SK-N-SH (cell line): ENCODE measurements around the gene FADS3. TPM values are rescaled to one million over a fixed set of nuclear protein-coding genes. Genes with fewer than 3 reads are reported as not detected.

Source experiments
- CTCF ChIA-PET: fragments of 300-600, 350-600 bp; formaldehyde crosslinking; extraction: SDS; loops from one replicate; lab custom pipeline; 2021; lab: Yijun Ruan, JAX
- POLR2A ChIA-PET: fragments of 350-600 bp; sonication (Branson Sonifier 250); formaldehyde crosslinking; extraction: SDS; loops from one replicate; lab custom pipeline; 2020; ENCODE audit warnings: antibody characterized with exemption, inconsistent platforms; lab: Yijun Ruan, JAX
- DNase-seq: peaks from one replicate; pipeline ENCODE4 v3.0.0; 2012
- H2AFZ ChIP-seq: fragments of 200-600 bp; sonication (generic); 2 replicates; pipeline ENCODE4 v1.8.1; 2016; ENCODE audit warnings: antibody characterized with exemption, mild to moderate bottlenecking, low read depth
- H3F3A ChIP-seq: fragments of 200-600 bp; sonication (generic); replicated peaks from 2 replicates; pipeline ENCODE3; 2016; ENCODE audit warnings: antibody characterized with exemption, mild to moderate bottlenecking; ENCODE audit not compliant: insufficient read depth
- H3K27ac ChIP-seq, 2 experiments: fragments of 200-500 bp in 1 of 2; fragments of 200-600 bp in 1 of 2; sonication (Bioruptor generic) in 1 of 2; sonication (generic), shearing (Covaris generic) in 1 of 2; 2 replicates each; pipeline versions ENCODE4 v1.5.1 to v1.6.1; 2014 to 2016; ENCODE audit warnings: low read depth in 2 of 2, inconsistent platforms in 1 of 2, low read length in 1 of 2, mild to moderate bottlenecking in 1 of 2, mixed read lengths in 1 of 2
- H3K27me3 ChIP-seq: fragments of 200-600 bp; sonication (generic), shearing (Covaris generic); 2 replicates; pipeline ENCODE4 v1.6.1; 2016; ENCODE audit warnings: mixed run types; ENCODE audit not compliant: insufficient read depth
- H3K36me3 ChIP-seq, 2 experiments: fragments of 200-500 bp in 1 of 2; fragments of 200-600 bp in 1 of 2; sonication (Bioruptor generic) in 1 of 2; sonication (generic) in 1 of 2; replicated peaks in 1 of 2; 2 replicates each; pipeline versions ENCODE3 to v1.5.1; 2014 to 2016; ENCODE audit warnings: low read length in 1 of 2, mild to moderate bottlenecking in 1 of 2; ENCODE audit not compliant: insufficient read depth in 2 of 2, control insufficient read depth in 1 of 2
- H3K4me1 ChIP-seq, 2 experiments: fragments of 200-500 bp in 1 of 2; fragments of 200-600 bp in 1 of 2; sonication (Bioruptor generic) in 1 of 2; sonication (generic), shearing (Covaris generic) in 1 of 2; 2 replicates each; pipeline versions ENCODE4 v1.5.1 to v1.6.1; 2014 to 2016; ENCODE audit warnings: low read depth in 1 of 2, low read length in 1 of 2, mixed run types in 1 of 2; ENCODE audit not compliant: insufficient read depth in 2 of 2, control insufficient read depth in 1 of 2
- H3K4me2 ChIP-seq: fragments of 200-600 bp; sonication (generic), shearing (Covaris generic); 2 replicates; pipeline ENCODE4 v1.6.1; 2017; ENCODE audit warnings: mixed run types
- H3K4me3 ChIP-seq, 2 experiments: fragments of 200-500 bp in 1 of 2; fragments of 200-600 bp in 1 of 2; sonication (Bioruptor generic) in 1 of 2; sonication (generic), shearing (Covaris generic) in 1 of 2; 2 replicates each; pipeline versions ENCODE4 v1.5.1 to v1.8.1; 2014 to 2016; ENCODE audit warnings: low read depth in 2 of 2, inconsistent platforms in 1 of 2, low read length in 1 of 2, mild to moderate bottlenecking in 1 of 2, mixed read lengths in 1 of 2, moderate library complexity in 1 of 2
- H3K79me2 ChIP-seq: fragments of 200-600 bp; sonication (generic); 2 replicates; pipeline ENCODE4 v1.8.1; 2017; ENCODE audit warnings: mild to moderate bottlenecking; ENCODE audit not compliant: insufficient read depth
- H3K9ac ChIP-seq: fragments of 200-600 bp; sonication (generic); 2 replicates; pipeline ENCODE4 v1.6.1; 2017; ENCODE audit warnings: mixed run types
- H3K9me2 ChIP-seq: fragments of 200-600 bp; sonication (generic); 2 replicates; pipeline ENCODE4 v1.6.1; 2017; ENCODE audit warnings: mixed run types
- H3K9me3 ChIP-seq: fragments of 200-600 bp; sonication (generic); 2 replicates; pipeline ENCODE4 v1.6.1; 2017; ENCODE audit warnings: mixed run types, mild to moderate bottlenecking, moderate library complexity
- H4K20me1 ChIP-seq: fragments of 200-600 bp; sonication (generic); 2 replicates; pipeline ENCODE4 v1.6.1; 2017; ENCODE audit warnings: mild to moderate bottlenecking, mixed run types; ENCODE audit not compliant: insufficient read depth
- CHD2 ChIP-seq: fragments of 150-350 bp; IDR thresholded peaks from 2 replicates; pipeline ENCODE4 v1.6.1; 2018; ENCODE audit warnings: low read length; ENCODE audit not compliant: partially characterized antibody
- CTCF ChIP-seq: fragments of 200-600 bp; sonication (generic); IDR thresholded peaks from 2 replicates; pipeline ENCODE4 v1.6.1; 2017; ENCODE audit warnings: antibody characterized with exemption, mild to moderate bottlenecking, moderate library complexity
- ELF1 ChIP-seq: IDR thresholded peaks from 2 replicates; pipeline ENCODE4 v1.4.0; 2012
- EP300 ChIP-seq, 2 experiments: IDR thresholded peaks; 2 replicates each; pipeline versions ENCODE4 v1.4.0 to v1.6.1; 2012; ENCODE audit warnings: borderline replicate concordance in 1 of 2, low read depth in 1 of 2, low read length in 1 of 2
- EZH2phosphoT487 ChIP-seq: fragments of 200-600 bp; sonication (generic); IDR thresholded peaks from 2 replicates; pipeline ENCODE4 v1.6.1; 2017; ENCODE audit warnings: low read depth, mixed run types, mild to moderate bottlenecking, antibody characterized with exemption, moderate library complexity, borderline replicate concordance
- FOSL2 ChIP-seq: IDR thresholded peaks from 2 replicates; pipeline ENCODE4 v1.4.0; 2012; ENCODE audit warnings: low read depth, mild to moderate bottlenecking, moderate library complexity, borderline replicate concordance
- FOXJ3 ChIP-seq: sonication (generic); formaldehyde crosslinking; IDR thresholded peaks from 2 replicates; pipeline ENCODE4 v1.5.1; 2020; ENCODE audit warnings: mild to moderate bottlenecking, missing genetic modification reagents
- FOXM1 ChIP-seq: IDR thresholded peaks from 2 replicates; pipeline ENCODE4 v1.4.0; 2012; ENCODE audit warnings: low read depth, mild to moderate bottlenecking
- GABPA ChIP-seq: IDR thresholded peaks from 2 replicates; pipeline ENCODE4 v1.4.0; 2012; ENCODE audit warnings: low read depth, mild to moderate bottlenecking
- GATA2 ChIP-seq: sonication (generic); formaldehyde crosslinking; IDR thresholded peaks from 2 replicates; pipeline ENCODE4 v1.5.0; 2020; ENCODE audit warnings: mild to moderate bottlenecking, missing genetic modification reagents
- IRF3 ChIP-seq: fragments of 150-350 bp; IDR thresholded peaks from 2 replicates; pipeline ENCODE4 v1.6.1; 2016; ENCODE audit warnings: mild to moderate bottlenecking, low read depth, low read length
- JUND ChIP-seq: IDR thresholded peaks from 2 replicates; pipeline ENCODE4 v1.4.0; 2012
- MXI1 ChIP-seq: IDR thresholded peaks from 2 replicates; pipeline ENCODE4 v1.6.1; 2012; ENCODE audit warnings: mild to moderate bottlenecking, low read depth, low read length, improper control_type of control experiment
- NRF1 ChIP-seq: IDR thresholded peaks from 2 replicates; pipeline ENCODE4 v1.6.1; 2012; ENCODE audit warnings: low read depth, mild to moderate bottlenecking, low read length
- PBX3 ChIP-seq: IDR thresholded peaks from 2 replicates; pipeline ENCODE4; 2012
- POLR2AphosphoS5 ChIP-seq: IDR thresholded peaks from 2 replicates; pipeline ENCODE4 v1.6.1; 2012; ENCODE audit warnings: low read depth, low read length
- RAD21 ChIP-seq: IDR thresholded peaks from 2 replicates; pipeline ENCODE4 v1.6.1; 2012; ENCODE audit warnings: mild to moderate bottlenecking, low read length
- RCOR1 ChIP-seq: fragments of 150-350 bp; IDR thresholded peaks from 2 replicates; pipeline ENCODE4 v1.6.1; 2017; ENCODE audit warnings: antibody characterized with exemption, low read length
- RFX5 ChIP-seq: IDR thresholded peaks from 2 replicates; pipeline ENCODE4 v1.6.1; 2012; ENCODE audit warnings: mild to moderate bottlenecking, improper control_type of control experiment, low read length
- SIN3A ChIP-seq: IDR thresholded peaks from 2 replicates; pipeline ENCODE4 v1.6.1; 2012; ENCODE audit warnings: low read depth, mild to moderate bottlenecking, low read length, moderate library complexity, borderline replicate concordance
- SMC3 ChIP-seq: IDR thresholded peaks from 2 replicates; pipeline ENCODE4 v1.6.1; 2012; ENCODE audit warnings: low read depth, low read length, improper control_type of control experiment
- TCF12 ChIP-seq: IDR thresholded peaks from 2 replicates; pipeline ENCODE4 v1.4.0; 2012
- TEAD4 ChIP-seq: IDR thresholded peaks from 2 replicates; pipeline ENCODE4 v1.4.0; 2012; ENCODE audit warnings: mild to moderate bottlenecking, borderline replicate concordance; ENCODE audit not compliant: insufficient read depth
- USF2 ChIP-seq: fragments of 150-350 bp; IDR thresholded peaks from 2 replicates; pipeline ENCODE4 v1.6.1; 2017; ENCODE audit warnings: antibody characterized with exemption, low read length, low read depth, borderline replicate concordance
- YY1 ChIP-seq: IDR thresholded peaks from 2 replicates; pipeline ENCODE4 v1.4.0; 2012; ENCODE audit warnings: low read depth, mild to moderate bottlenecking
- WGBS: methylation state at CpG from one replicate; pipeline ENCODE4 v1.1.6; 2017; ENCODE audit warnings: low lambda C conversion rate; 5-methylcytosine and 5-hydroxymethylcytosine counted together
- polyA plus RNA-seq, 3 experiments: library from polyadenylated mRNA; depleted of rRNA; stranded (reverse); fragments of >200 nt; gene quantifications; 2 replicates each; pipeline ENCODE4 v1.2.3, GENCODE V29; 2012

Gene FADS3
- polyA plus RNA-seq, 1 of the 3 experiments (the other 2 are of a cell fraction) = 93.3 TPM

GRCh38 chr11:61900251-61900650 is 8.9 kb upstream of the FADS3 start (continued):
- TF ChIP-seq FOXJ3 (CRISPR knock-in tag) (no peak), RCOR1 (no peak), CHD2 (no peak)

- H3K27me3 ChIP-seq = no peaks in the 10 kb centered on the region
- no peaks in the 10 kb centered on the region for H4K20me1 ChIP-seq
- H2AFZ ChIP-seq = no peak overlapping the region
- H3K4me2 ChIP-seq = no peak overlapping the region
- CTCF ChIA-PET = interaction anchor here (0.6 to 12.1 kb wide), 60 partner anchors 9 to 478 kb away, joined by 3 to 543 read pairs (median 6); partner anchors contain the start of genes BEST1, FTH1, INCENP and RAB3IL1
- H3K9me2 ChIP-seq = no peaks in the 10 kb centered on the region
- TF ChIP-seq ELF1 (no peak), EP300 (IDR thresholded peaks at IDR 0.05; ENCODE audit: borderline replicate concordance in 1 of 2, low read depth in 1 of 2, low read length in 1 of 2) (no peak), USF2 (no peak), JUND (no peak), SIN3A (no peak), MXI1 (0 out of 2 replicates have a peak, but pooled peaks have one; percentile 17), TCF12 (no peak), SMC3 (peak; percentile 99), RFX5 (no peak), PBX3 (no peak), EZH2phosphoT487 (no peak), RCOR1 (no peak), TEAD4 (no peak), CTCF (peak; percentile 98), POLR2AphosphoS5 (no peak), NRF1 (0 out of 2 replicates have a peak, but pooled peaks have one; percentile 25), YY1 (no peak), FOXM1 (no peak), FOSL2 (no peak), IRF3 (no peak), RAD21 (peak; percentile 89), GABPA (no peak), GATA2 (CRISPR knock-in tag) (no peak)
- H3K9ac ChIP-seq = no peak overlapping the region
- no peaks in the 10 kb centered on the region for H3K79me2 ChIP-seq
- peak; percentile 97 for DNase-seq
- no peaks in the 10 kb centered on the region for H3K4me1 ChIP-seq
- H3K36me3 ChIP-seq = peaks cover 0 to 2% of the 10 kb centered on the region in 2 experiments
- H3K4me3 ChIP-seq = peak overlapping the region in 1 of 2 experiments; percentile 44; a peak in 1 of 4 replicates
- H3F3A ChIP-seq = peaks cover 4% of the 10 kb centered on the region
- WGBS = 62% methylated on average over 12 of the region's 27 CpGs
- H3K27ac ChIP-seq = no peak overlapping the region
- H3K9me3 ChIP-seq = no peaks in the 10 kb centered on the region
- POLR2A ChIA-PET = interaction anchor here (0.9 to 3.2 kb wide), 7 partner anchors 48 to 209 kb away, joined by 3 to 11 read pairs (median 3); partner anchors contain the start of gene FTH1
Observed at GRCh38 chr11:61899146-61899841, 7.9 kb upstream of the FADS3 start.
